Endothelial cell of umbilical vein (primary cell): ENCODE data around the gene BIRC2.

Experiments
- FOS ChIP-seq: IDR thresholded peaks from 2 replicates; pipeline ENCODE4 v1.6.1; 2011; ENCODE audit warnings: mild to moderate bottlenecking, low read length, moderate library complexity, borderline replicate concordance; ENCODE audit not compliant: insufficient read depth
- GATA2 ChIP-seq: IDR thresholded peaks from 2 replicates; pipeline ENCODE4 v1.7.0; 2011; ENCODE audit warnings: low read depth, mild to moderate bottlenecking, moderate library complexity, mixed read lengths, low read length; ENCODE audit not compliant: insufficient read length, insufficient read depth
- MYC ChIP-seq: IDR thresholded peaks from one replicate; pipeline ENCODE4 v1.6.1; 2011; ENCODE audit warnings: mild to moderate bottlenecking, low read depth, low read length
- POLR2AphosphoS5 ChIP-seq: IDR thresholded peaks from 2 replicates; pipeline ENCODE4 v1.6.1; 2012; ENCODE audit warnings: low read depth, mild to moderate bottlenecking, control low read depth, low read length, moderate library complexity; ENCODE audit not compliant: insufficient read depth
- TF ChIP-seq, protein P1 (sequence below), 2 donors: IDR thresholded peaks; 1 replicate in 1 of 2; 2 replicates in 1 of 2; pipeline ENCODE4 v1.5.1; 2011; ENCODE audit warnings: low read length in 2 of 2, mild to moderate bottlenecking in 2 of 2, moderate library complexity in 2 of 2, control low read depth in 1 of 2, inconsistent platforms in 1 of 2, low read depth in 1 of 2; ENCODE audit not compliant: insufficient read depth in 1 of 2; ENCODE audit errors: extremely low read depth in 1 of 2

DNA sequence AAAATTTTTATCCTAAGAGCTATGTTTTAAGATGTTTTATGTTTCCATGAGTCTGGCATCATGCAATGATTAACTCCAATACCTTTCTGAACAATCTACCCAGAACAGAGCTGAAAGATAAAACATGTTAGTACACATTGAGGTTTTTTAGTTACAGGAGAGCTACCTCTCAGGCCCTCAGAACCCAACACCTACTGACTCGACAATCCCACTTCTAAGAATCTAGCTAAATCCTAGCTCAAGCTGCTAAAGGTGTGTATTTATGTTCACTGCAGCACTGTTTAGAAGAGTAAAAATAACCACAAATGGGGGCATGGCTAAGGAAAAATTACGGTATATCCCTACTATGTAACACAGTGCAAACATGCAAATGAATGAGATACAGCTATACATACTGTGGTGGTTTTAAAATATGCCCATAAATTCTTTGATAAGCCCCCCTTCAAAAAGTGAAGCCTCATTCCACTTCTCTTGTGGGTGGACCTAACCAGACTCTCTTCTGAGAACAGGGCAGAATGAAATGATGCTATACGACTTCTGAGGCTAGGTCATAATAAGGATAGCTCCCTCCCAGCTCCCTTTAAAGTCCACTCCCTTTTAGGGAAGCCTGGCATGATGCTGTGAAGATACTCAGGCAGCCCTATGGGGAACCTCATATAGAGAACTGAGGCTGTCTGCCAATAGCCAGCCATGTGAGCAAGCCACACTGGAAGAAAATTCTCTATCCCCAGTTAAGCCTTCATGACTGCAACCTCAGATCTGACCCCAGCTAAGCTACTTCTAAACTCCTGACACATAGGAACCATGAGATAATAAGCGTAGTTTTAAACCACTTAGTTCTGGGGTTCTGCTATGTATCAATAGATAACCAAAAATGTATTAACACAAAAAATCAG, 76.1 kb downstream of the BIRC2 start:
- TF ChIP-seq, protein P1, sequence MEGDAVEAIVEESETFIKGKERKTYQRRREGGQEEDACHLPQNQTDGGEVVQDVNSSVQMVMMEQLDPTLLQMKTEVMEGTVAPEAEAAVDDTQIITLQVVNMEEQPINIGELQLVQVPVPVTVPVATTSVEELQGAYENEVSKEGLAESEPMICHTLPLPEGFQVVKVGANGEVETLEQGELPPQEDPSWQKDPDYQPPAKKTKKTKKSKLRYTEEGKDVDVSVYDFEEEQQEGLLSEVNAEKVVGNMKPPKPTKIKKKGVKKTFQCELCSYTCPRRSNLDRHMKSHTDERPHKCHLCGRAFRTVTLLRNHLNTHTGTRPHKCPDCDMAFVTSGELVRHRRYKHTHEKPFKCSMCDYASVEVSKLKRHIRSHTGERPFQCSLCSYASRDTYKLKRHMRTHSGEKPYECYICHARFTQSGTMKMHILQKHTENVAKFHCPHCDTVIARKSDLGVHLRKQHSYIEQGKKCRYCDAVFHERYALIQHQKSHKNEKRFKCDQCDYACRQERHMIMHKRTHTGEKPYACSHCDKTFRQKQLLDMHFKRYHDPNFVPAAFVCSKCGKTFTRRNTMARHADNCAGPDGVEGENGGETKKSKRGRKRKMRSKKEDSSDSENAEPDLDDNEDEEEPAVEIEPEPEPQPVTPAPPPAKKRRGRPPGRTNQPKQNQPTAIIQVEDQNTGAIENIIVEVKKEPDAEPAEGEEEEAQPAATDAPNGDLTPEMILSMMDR (IDR thresholded peaks at IDR 0.05; ENCODE audit: extremely low read depth in 1 of 2, insufficient read depth in 1 of 2, low read depth in 1 of 2, low read length in 2 of 2) = no peak
- TF ChIP-seq MYC = no peak
- no peak for TF ChIP-seq FOS
- no peak for TF ChIP-seq GATA2
- no peak for TF ChIP-seq POLR2AphosphoS5
